ENCODE data around the gene PRMT1. TPM values are rescaled to one million over a fixed set of nuclear protein-coding genes. Genes with fewer than 3 reads are reported as not detected.

Gene PRMT1
- total and polyA plus RNA-seq, 2 of the 13 experiments (the other 11 are each of a cell fraction or from before 2014, with no cell fraction given): 324 to 374 TPM

DNA sequence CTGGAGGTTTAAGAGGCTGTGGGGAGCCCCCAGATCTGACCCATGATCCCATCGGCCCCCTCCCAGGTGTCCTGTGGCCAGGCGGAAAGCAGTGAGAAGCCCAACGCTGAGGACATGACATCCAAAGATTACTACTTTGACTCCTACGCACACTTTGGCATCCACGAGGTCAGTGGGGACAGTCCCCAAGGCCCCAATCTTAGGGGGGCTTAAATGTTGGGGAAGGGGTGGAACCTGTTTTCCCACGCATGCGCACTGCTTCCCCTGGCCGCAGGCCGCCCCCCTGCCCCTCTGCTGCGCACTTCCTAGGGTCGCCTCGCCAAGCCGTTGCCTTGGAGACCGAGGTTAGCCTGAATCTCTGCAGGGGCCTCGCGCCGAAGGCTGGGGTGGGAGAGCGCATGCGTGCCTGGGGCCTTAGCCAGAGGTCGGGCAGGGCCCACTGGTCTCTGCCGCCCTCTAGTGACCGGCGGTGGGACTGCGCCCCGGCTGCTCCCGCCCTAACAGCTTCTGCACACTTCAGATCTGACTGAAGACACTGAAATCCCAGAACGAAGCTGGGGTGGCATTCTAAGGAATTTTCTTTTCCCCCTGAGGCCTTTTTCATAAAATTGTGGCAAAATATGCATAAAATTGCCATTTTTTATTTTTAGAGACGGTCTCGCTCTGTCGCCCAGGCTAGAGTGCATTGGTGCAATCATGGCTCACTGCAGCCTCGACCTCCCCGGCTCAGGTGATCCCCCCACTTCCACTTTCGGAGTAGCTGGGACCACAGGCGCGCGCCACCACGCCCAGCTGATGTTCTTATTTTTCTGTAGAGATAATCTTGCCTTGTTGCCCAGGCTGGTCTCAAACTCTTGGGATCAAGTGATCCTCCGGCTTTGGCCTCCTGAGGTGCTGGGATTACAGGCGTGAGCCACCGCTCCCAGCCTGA lies 3.6 kb downstream of the PRMT1 start (continued):
- TF ChIP-seq MXD4 (CRISPR knock-in tag; IDR thresholded peaks at IDR 0.05): 0 out of 2 replicates have a peak, but pooled peaks have one; percentile 36
- TF ChIP-seq, protein P1, sequence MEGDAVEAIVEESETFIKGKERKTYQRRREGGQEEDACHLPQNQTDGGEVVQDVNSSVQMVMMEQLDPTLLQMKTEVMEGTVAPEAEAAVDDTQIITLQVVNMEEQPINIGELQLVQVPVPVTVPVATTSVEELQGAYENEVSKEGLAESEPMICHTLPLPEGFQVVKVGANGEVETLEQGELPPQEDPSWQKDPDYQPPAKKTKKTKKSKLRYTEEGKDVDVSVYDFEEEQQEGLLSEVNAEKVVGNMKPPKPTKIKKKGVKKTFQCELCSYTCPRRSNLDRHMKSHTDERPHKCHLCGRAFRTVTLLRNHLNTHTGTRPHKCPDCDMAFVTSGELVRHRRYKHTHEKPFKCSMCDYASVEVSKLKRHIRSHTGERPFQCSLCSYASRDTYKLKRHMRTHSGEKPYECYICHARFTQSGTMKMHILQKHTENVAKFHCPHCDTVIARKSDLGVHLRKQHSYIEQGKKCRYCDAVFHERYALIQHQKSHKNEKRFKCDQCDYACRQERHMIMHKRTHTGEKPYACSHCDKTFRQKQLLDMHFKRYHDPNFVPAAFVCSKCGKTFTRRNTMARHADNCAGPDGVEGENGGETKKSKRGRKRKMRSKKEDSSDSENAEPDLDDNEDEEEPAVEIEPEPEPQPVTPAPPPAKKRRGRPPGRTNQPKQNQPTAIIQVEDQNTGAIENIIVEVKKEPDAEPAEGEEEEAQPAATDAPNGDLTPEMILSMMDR (CRISPR knock-in tag; IDR thresholded peaks at IDR 0.05): peak; percentile 95
- TF ChIP-seq ZNF572 (CRISPR knock-in tag; IDR thresholded peaks at IDR 0.05): no peak
- no peak for TF ChIP-seq ATF3 (CRISPR knock-in tag; IDR thresholded peaks at IDR 0.05)
- TF ChIP-seq TAF1 (CRISPR knock-in tag; IDR thresholded peaks at IDR 0.05): no peak
- TF ChIP-seq RAD21 (CRISPR knock-in tag; IDR thresholded peaks at IDR 0.05): peak; percentile 79
- TF ChIP-seq THAP11 (CRISPR knock-in tag; IDR thresholded peaks at IDR 0.05): peak; percentile 56; the same call in 1 of the 2 replicates
- TF ChIP-seq, protein P2, sequence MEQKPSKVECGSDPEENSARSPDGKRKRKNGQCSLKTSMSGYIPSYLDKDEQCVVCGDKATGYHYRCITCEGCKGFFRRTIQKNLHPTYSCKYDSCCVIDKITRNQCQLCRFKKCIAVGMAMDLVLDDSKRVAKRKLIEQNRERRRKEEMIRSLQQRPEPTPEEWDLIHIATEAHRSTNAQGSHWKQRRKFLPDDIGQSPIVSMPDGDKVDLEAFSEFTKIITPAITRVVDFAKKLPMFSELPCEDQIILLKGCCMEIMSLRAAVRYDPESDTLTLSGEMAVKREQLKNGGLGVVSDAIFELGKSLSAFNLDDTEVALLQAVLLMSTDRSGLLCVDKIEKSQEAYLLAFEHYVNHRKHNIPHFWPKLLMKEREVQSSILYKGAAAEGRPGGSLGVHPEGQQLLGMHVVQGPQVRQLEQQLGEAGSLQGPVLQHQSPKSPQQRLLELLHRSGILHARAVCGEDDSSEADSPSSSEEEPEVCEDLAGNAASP (CRISPR knock-in tag; IDR thresholded peaks at IDR 0.05; ENCODE audit: borderline replicate concordance): peak; percentile 35; the same call in 1 of the 2 replicates
- peak; percentile 35; the same call in 1 of the 2 replicates for TF ChIP-seq KAT8 (CRISPR knock-in tag; IDR thresholded peaks at IDR 0.05)
- 0 out of 2 replicates have a peak, but pooled peaks have one; percentile 38 for TF ChIP-seq CBFB (CRISPR knock-in tag; IDR thresholded peaks at IDR 0.05)
- TF ChIP-seq, protein P3, sequence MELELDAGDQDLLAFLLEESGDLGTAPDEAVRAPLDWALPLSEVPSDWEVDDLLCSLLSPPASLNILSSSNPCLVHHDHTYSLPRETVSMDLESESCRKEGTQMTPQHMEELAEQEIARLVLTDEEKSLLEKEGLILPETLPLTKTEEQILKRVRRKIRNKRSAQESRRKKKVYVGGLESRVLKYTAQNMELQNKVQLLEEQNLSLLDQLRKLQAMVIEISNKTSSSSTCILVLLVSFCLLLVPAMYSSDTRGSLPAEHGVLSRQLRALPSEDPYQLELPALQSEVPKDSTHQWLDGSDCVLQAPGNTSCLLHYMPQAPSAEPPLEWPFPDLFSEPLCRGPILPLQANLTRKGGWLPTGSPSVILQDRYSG (CRISPR knock-in tag; IDR thresholded peaks at IDR 0.05): no peak
- TF ChIP-seq ZNF556 (CRISPR knock-in tag; IDR thresholded peaks at IDR 0.05; ENCODE audit: borderline replicate concordance): 0 out of 2 replicates have a peak, but pooled peaks have one; percentile 38
- no peak for TF ChIP-seq ATF5 (CRISPR knock-in tag; IDR thresholded peaks at IDR 0.05; ENCODE audit: low read depth)
- no peak for TF ChIP-seq ZNF883 (CRISPR knock-in tag; IDR thresholded peaks at IDR 0.05; ENCODE audit: not compliant biosample characterization)
- peak; percentile 91 for TF ChIP-seq ZNF687 (CRISPR knock-in tag; IDR thresholded peaks at IDR 0.05)
- peak; percentile 51 for TF ChIP-seq RBM39 (IDR thresholded peaks at IDR 0.05; ENCODE audit: low read depth, low read length, poor library complexity, severe bottlenecking)
- peak; percentile 53; the same call in 1 of the 2 replicates for TF ChIP-seq RXRA (CRISPR knock-in tag; IDR thresholded peaks at IDR 0.05)
- TF ChIP-seq RFXANK (CRISPR knock-in tag; IDR thresholded peaks at IDR 0.05): no peak

Data from HepG2 (cell line).